ENCODE results near the gene FANCC. TPM values are rescaled to one million over a fixed set of nuclear protein-coding genes. Genes with fewer than 3 reads are reported as not detected.

The FANCC gene
- total and polyA plus RNA-seq, 5 donors from 2014 or later, result 2.8 to 7.5 (median 5.4) TPM

GRCh38 chr9:95062596-95063065 lies 254.9 kb downstream of the FANCC start:
- H3K27me3 ChIP-seq (ENCODE audit: control insufficient read depth, insufficient read depth, low read length), result no peaks in the 10 kb centered on the region
- no peaks in the 10 kb centered on the region for H3K36me3 ChIP-seq (ENCODE audit: control insufficient read depth, insufficient read depth, low read length)
- Mint-ChIP-seq H3K27ac (no peak overlapping the region), H3K27me3 (no peaks in the 10 kb centered on the region), H3K9me3 (no peaks in the 10 kb centered on the region), H3K36me3 (peaks cover 9% of the 10 kb centered on the region), H3K4me3 (no peak overlapping the region), H3K4me1 (no peaks in the 10 kb centered on the region)
- no peaks in the 10 kb centered on the region for H3K4me1 ChIP-seq (ENCODE audit: control insufficient read depth, insufficient read depth, low read length, poor library complexity, severe bottlenecking)
- no peaks in the 10 kb centered on the region for H3K9me3 ChIP-seq (ENCODE audit: control insufficient read depth in 2 of 2, low read length in 2 of 2)
- no peak for ATAC-seq (ENCODE audit: low read depth in 2 of 2)
- H3K27ac ChIP-seq (ENCODE audit: insufficient read depth, low read length, poor library complexity, severe bottlenecking), result no peak overlapping the region
- no peak overlapping the region for H3K4me3 ChIP-seq (ENCODE audit: low read depth, low read length)
- DNase-seq, result no peak

- Histone ChIP-seq H3K4me3 (ENCODE audit: low read depth, low read length) (no peak overlapping the region), H3K27me3 (ENCODE audit: control insufficient read depth, insufficient read depth, low read length) (no peaks in the 10 kb centered on the region), H3K36me3 (ENCODE audit: control insufficient read depth, insufficient read depth, low read length) (no peaks in the 10 kb centered on the region), H3K27ac (ENCODE audit: insufficient read depth, low read length, poor library complexity, severe bottlenecking) (no peak overlapping the region), H3K9me3 (ENCODE audit: control insufficient read depth in 2 of 2, low read length in 2 of 2) (no peaks in the 10 kb centered on the region), H3K4me1 (ENCODE audit: control insufficient read depth, insufficient read depth, low read length, poor library complexity, severe bottlenecking) (no peaks in the 10 kb centered on the region)
- Mint-ChIP-seq H3K4me3 (no peak overlapping the region), H3K9me3 (no peaks in the 10 kb centered on the region), H3K36me3 (peaks cover 9% of the 10 kb centered on the region), H3K27me3 (no peaks in the 10 kb centered on the region), H3K27ac (no peak overlapping the region), H3K4me1 (no peaks in the 10 kb centered on the region)
- DNase-seq (no peak), ATAC-seq (ENCODE audit: low read depth in 2 of 2) (no peak)
Measured at GRCh38 chr9:95061916-95062595, 255.5 kb downstream of the FANCC start.

DNA sequence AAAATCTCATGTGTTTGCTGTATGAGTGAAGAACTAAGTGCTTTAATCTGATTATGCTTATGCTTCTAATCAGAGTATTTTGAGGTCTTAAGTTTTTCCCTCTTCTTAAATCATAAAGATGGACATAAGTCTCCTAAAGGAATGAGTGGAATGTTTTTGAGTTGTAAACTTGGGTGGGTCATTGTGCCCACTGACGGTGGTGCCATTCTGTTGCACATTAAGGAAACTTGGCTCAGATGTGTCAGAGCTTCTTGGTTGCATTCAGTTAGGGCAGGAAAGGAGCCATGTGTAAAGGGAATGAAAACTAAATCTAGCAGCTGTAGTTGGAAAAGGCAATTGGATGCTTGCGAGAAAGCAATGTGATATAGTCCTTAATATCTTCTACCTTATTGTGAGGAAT lies 256.6 kb downstream of the FANCC start:
- Mint-ChIP-seq H3K27me3 (no peaks in the 10 kb centered on the region), H3K9me3 (no peaks in the 10 kb centered on the region), H3K4me1 (no peaks in the 10 kb centered on the region), H3K27ac (no peak overlapping the region), H3K4me3 (no peak overlapping the region), H3K36me3 (peaks cover 9% of the 10 kb centered on the region)
- H3K9me3 ChIP-seq (ENCODE audit: control insufficient read depth in 2 of 2, low read length in 2 of 2), result no peaks in the 10 kb centered on the region
- ATAC-seq (ENCODE audit: low read depth in 2 of 2), result no peak
- no peaks in the 10 kb centered on the region for H3K27me3 ChIP-seq (ENCODE audit: control insufficient read depth, insufficient read depth, low read length)
- H3K27ac ChIP-seq (ENCODE audit: insufficient read depth, low read length, poor library complexity, severe bottlenecking), result no peak overlapping the region
- no peak overlapping the region for H3K4me3 ChIP-seq (ENCODE audit: low read depth, low read length)
- no peaks in the 10 kb centered on the region for H3K4me1 ChIP-seq (ENCODE audit: control insufficient read depth, insufficient read depth, low read length, poor library complexity, severe bottlenecking)
- no peak for DNase-seq
- no peaks in the 10 kb centered on the region for H3K36me3 ChIP-seq (ENCODE audit: control insufficient read depth, insufficient read depth, low read length)

GRCh38 chr9:95060234-95060633 lies 257.3 kb downstream of the FANCC start:
- ATAC-seq (ENCODE audit: low read depth in 2 of 2), result no peak
- Histone ChIP-seq H3K36me3 (ENCODE audit: control insufficient read depth, insufficient read depth, low read length) (no peaks in the 10 kb centered on the region), H3K27ac (ENCODE audit: insufficient read depth, low read length, poor library complexity, severe bottlenecking) (no peak overlapping the region), H3K9me3 (ENCODE audit: control insufficient read depth in 2 of 2, low read length in 2 of 2) (no peaks in the 10 kb centered on the region), H3K4me1 (ENCODE audit: control insufficient read depth, insufficient read depth, low read length, poor library complexity, severe bottlenecking) (no peaks in the 10 kb centered on the region), H3K27me3 (ENCODE audit: control insufficient read depth, insufficient read depth, low read length) (no peaks in the 10 kb centered on the region), H3K4me3 (ENCODE audit: low read depth, low read length) (no peak overlapping the region)
- Mint-ChIP-seq H3K4me3 (no peak overlapping the region), H3K4me1 (no peaks in the 10 kb centered on the region), H3K27me3 (no peaks in the 10 kb centered on the region), H3K27ac (no peak overlapping the region), H3K36me3 (peaks cover 9% of the 10 kb centered on the region), H3K9me3 (no peaks in the 10 kb centered on the region)
- no peak for DNase-seq

- Histone ChIP-seq H3K9me3 (ENCODE audit: control insufficient read depth in 2 of 2, low read length in 2 of 2) (no peaks in the 10 kb centered on the region), H3K27me3 (ENCODE audit: control insufficient read depth, insufficient read depth, low read length) (no peaks in the 10 kb centered on the region), H3K4me1 (ENCODE audit: control insufficient read depth, insufficient read depth, low read length, poor library complexity, severe bottlenecking) (no peaks in the 10 kb centered on the region), H3K4me3 (ENCODE audit: low read depth, low read length) (no peak overlapping the region), H3K27ac (ENCODE audit: insufficient read depth, low read length, poor library complexity, severe bottlenecking) (no peak overlapping the region), H3K36me3 (ENCODE audit: control insufficient read depth, insufficient read depth, low read length) (no peaks in the 10 kb centered on the region)
- Mint-ChIP-seq H3K4me3 (no peak overlapping the region), H3K36me3 (peaks cover 9% of the 10 kb centered on the region), H3K4me1 (no peaks in the 10 kb centered on the region), H3K27me3 (no peaks in the 10 kb centered on the region), H3K27ac (peak overlapping the region in 1 of 3 donors; percentile 32), H3K9me3 (no peaks in the 10 kb centered on the region)
- ATAC-seq (ENCODE audit: low read depth in 2 of 2) (no peak), DNase-seq (no peak)
Measured at GRCh38 chr9:95058795-95059386, 258.6 kb downstream of the FANCC start.

- ATAC-seq (ENCODE audit: low read depth in 2 of 2) (no peak), DNase-seq (no peak)
- Histone ChIP-seq H3K27ac (ENCODE audit: insufficient read depth, low read length, poor library complexity, severe bottlenecking) (no peak overlapping the region), H3K4me3 (ENCODE audit: low read depth, low read length) (no peak overlapping the region), H3K4me1 (ENCODE audit: control insufficient read depth, insufficient read depth, low read length, poor library complexity, severe bottlenecking) (no peaks in the 10 kb centered on the region), H3K9me3 (ENCODE audit: control insufficient read depth in 2 of 2, low read length in 2 of 2) (no peaks in the 10 kb centered on the region), H3K27me3 (ENCODE audit: control insufficient read depth, insufficient read depth, low read length) (no peaks in the 10 kb centered on the region), H3K36me3 (ENCODE audit: control insufficient read depth, insufficient read depth, low read length) (no peaks in the 10 kb centered on the region)
- no peak overlapping the region for H3K4me3 Mint-ChIP-seq
- no peaks in the 10 kb centered on the region for H3K4me1 Mint-ChIP-seq
- H3K9me3 Mint-ChIP-seq, result no peaks in the 10 kb centered on the region
- H3K27ac Mint-ChIP-seq, result no peak overlapping the region
- no peaks in the 10 kb centered on the region for H3K27me3 Mint-ChIP-seq
- peaks cover 4% of the 10 kb centered on the region for H3K36me3 Mint-ChIP-seq
Measured at GRCh38 chr9:95058121-95058785, 259.3 kb downstream of the FANCC start.

DNA sequence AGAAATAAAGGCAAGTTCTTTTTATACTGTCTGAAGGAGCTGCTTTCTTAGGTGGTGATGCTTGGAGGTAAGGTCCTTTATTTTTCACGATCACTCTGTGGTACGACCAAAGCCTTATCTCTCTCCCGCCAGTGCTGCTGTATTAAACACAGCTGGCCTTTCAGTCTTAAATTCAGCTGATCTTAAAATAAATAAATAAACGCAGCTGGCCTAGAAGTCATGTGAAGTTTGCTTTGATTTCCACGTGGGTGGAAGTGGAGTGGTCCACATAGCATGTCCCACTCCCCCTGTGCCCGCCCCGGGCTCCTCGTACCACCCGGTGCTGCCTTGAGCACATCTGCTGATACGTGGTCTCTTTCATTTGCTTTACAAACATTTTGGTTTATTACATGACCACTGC lies 260.4 kb downstream of the FANCC start:
- Mint-ChIP-seq H3K27ac (no peak overlapping the region), H3K27me3 (no peaks in the 10 kb centered on the region), H3K4me3 (no peak overlapping the region), H3K4me1 (peaks cover 0 to 4% (median 0%) of the 10 kb centered on the region in 4 donors), H3K9me3 (no peaks in the 10 kb centered on the region), H3K36me3 (peaks cover 3% of the 10 kb centered on the region)
- no peak overlapping the region for H3K27ac ChIP-seq (ENCODE audit: insufficient read depth, low read length, poor library complexity, severe bottlenecking)
- H3K9me3 ChIP-seq (ENCODE audit: control insufficient read depth in 2 of 2, low read length in 2 of 2), result no peaks in the 10 kb centered on the region
- ATAC-seq (ENCODE audit: low read depth in 2 of 2), result no peak
- no peaks in the 10 kb centered on the region for H3K4me1 ChIP-seq (ENCODE audit: control insufficient read depth, insufficient read depth, low read length, poor library complexity, severe bottlenecking)
- no peak for DNase-seq
- H3K27me3 ChIP-seq (ENCODE audit: control insufficient read depth, insufficient read depth, low read length), result no peaks in the 10 kb centered on the region
- no peaks in the 10 kb centered on the region for H3K36me3 ChIP-seq (ENCODE audit: control insufficient read depth, insufficient read depth, low read length)
- H3K4me3 ChIP-seq (ENCODE audit: low read depth, low read length), result no peak overlapping the region

Data from CD4-positive, CD25-positive, alpha-beta regulatory T cell (primary cell).